Right lobe of liver (tissue), 6 donors: ENCODE measurements around the gene ATXN7. TPM values are rescaled to one million over a fixed set of nuclear protein-coding genes. Genes with fewer than 3 reads are reported as not detected.
A peak's percentile ranks its signal among the peaks of the same experiment; 100 is the strongest.

Experiments
- ATAC-seq, 4 donors: fragments of 200-7000 bp; cut with Tn5 transposase; one replicate each; pipeline ENCODE4 v1.9.1; 2020; ENCODE audit warnings: mild to moderate bottlenecking in 4 of 4, moderate library complexity in 4 of 4
- DNase-seq, 3 donors: peaks; one replicate each; pipeline ENCODE4 v3.0.0-alpha.2; 2020
- H3K27ac ChIP-seq, 3 donors: fragments of 200-600 bp; one replicate each; pipeline ENCODE4 v1.8.0; 2022
- H3K27me3 ChIP-seq, 2 donors: fragments of 200-600 bp; one replicate each; pipeline ENCODE4 v1.8.0; 2022
- H3K36me3 ChIP-seq, 4 donors: fragments of 200-600 bp; sonication (generic) in 1 of 4; one replicate each; pipeline versions ENCODE4 v1.5.1 to v1.8.0; 2017 to 2022; ENCODE audit warnings: control low read depth in 1 of 4
- H3K4me1 ChIP-seq, 4 donors: fragments of 200-600 bp; sonication (generic) in 1 of 4; one replicate each; pipeline versions ENCODE4 v1.5.1 to v1.8.0; 2017 to 2022; ENCODE audit warnings: control low read depth in 1 of 4
- H3K4me3 ChIP-seq, 3 donors: fragments of 200-600 bp; one replicate each; pipeline ENCODE4 v1.8.0; 2022
- H3K9me3 ChIP-seq, 4 donors: fragments of 200-600 bp; sonication (generic) in 1 of 4; one replicate each; pipeline versions ENCODE4 v1.5.1 to v1.8.0; 2017 to 2022; ENCODE audit warnings: control low read depth in 1 of 4
- CTCF ChIP-seq, 4 donors: fragments of 200-600 bp in 3 of 4; fragments of 450-650 bp in 1 of 4; IDR thresholded peaks; one replicate each; pipeline versions ENCODE4 v1.5.1 to v1.8.0; 2016 to 2022; ENCODE audit warnings: antibody characterized with exemption in 4 of 4, mild to moderate bottlenecking in 2 of 4
- POLR2A ChIP-seq: fragments of 450-650 bp; IDR thresholded peaks from one replicate; pipeline ENCODE4 v1.6.1; 2017; ENCODE audit warnings: antibody characterized with exemption, mild to moderate bottlenecking
- WGBS: methylation state at CpG from one replicate; pipeline ENCODE4 v1.1.6; 2018; ENCODE audit warnings: low coverage, low lambda C conversion rate; ENCODE audit not compliant: insufficient coverage; ENCODE audit errors: missing lambda C conversion rate; 5-methylcytosine and 5-hydroxymethylcytosine counted together
- intact Hi-C, 2 donors: fragments of 100-400 bp; cut with DNase I; formaldehyde crosslinking; loops; one replicate each; pipeline versions ENCODE4 v1.11.2 to v1.14.1; 2022
- total RNA-seq, 6 experiments: library from RNA; depleted of rRNA in 2 of 6; stranded (reverse); fragments of >200 nt in 2 of 6; fragmentation: NEBNext Ultra II Directional in 3 of 6; extraction: Animal tissue kit (Norgen Biotek cat#: 25700) in 3 of 6; gene quantifications; one replicate each; pipeline versions ENCODE4 v1.1.0 to v1.2.4, GENCODE V29; 2016 to 2023
- donor health status: DM: no; HTN: yes; CAD: no.
- donor health status: DM: no; HTN: no; CAD: no.
- donor health status: DM: no; HTN: no; CAD: no.
- donor health status: DM: no; HTN: yes; CAD: no.
- donor health status: DM: no; HTN: yes; CAD: no.

ATXN7 gene
- total RNA-seq, 6 experiments from 2014 or later: 14.6 to 18.6 (median 15.0) TPM

GRCh38 chr3:63857311-63857710 is 6.4 kb upstream of the ATXN7 start:
- intact Hi-C loops: no loop called here
- Histone ChIP-seq H3K4me1 (peaks cover 0 to under 1% (median 0%) of the 10 kb centered on the region in 4 donors), H3K4me3 (no peak overlapping the region), H3K27ac (no peak overlapping the region), H3K27me3 (no peaks in the 10 kb centered on the region), H3K36me3 (no peaks in the 10 kb centered on the region), H3K9me3 (no peaks in the 10 kb centered on the region)
- 89% methylated on average over 2 of the region's 2 CpGs for WGBS
- ATAC-seq: no peak
- no peak for DNase-seq
- TF ChIP-seq POLR2A: no peak
- no peak for TF ChIP-seq CTCF (IDR thresholded peaks at IDR 0.05)

GRCh38 chr3:63860776-63861175 is 2.9 kb upstream of the ATXN7 start:
- intact Hi-C loops: loop anchor here in 1 of 2 donors (10.0 kb wide), 1 partner anchor 134 kb away; no protein-coding TSS in a partner anchor

GRCh38 chr3:63861306-63861705 is 2.4 kb upstream of the ATXN7 start:
- intact Hi-C loops: loop anchor here in 1 of 2 donors (10.0 kb wide), 1 partner anchor 133 kb away; no protein-coding TSS in a partner anchor
- Histone ChIP-seq H3K36me3 (no peaks in the 10 kb centered on the region), H3K27me3 (no peaks in the 10 kb centered on the region), H3K27ac (no peak overlapping the region), H3K9me3 (no peaks in the 10 kb centered on the region), H3K4me1 (peaks cover 0 to 13% (median 3%) of the 10 kb centered on the region in 4 donors), H3K4me3 (no peak overlapping the region)
- no peak for ATAC-seq
- 82% methylated on average over 5 of the region's 5 CpGs for WGBS
- TF ChIP-seq POLR2A: no peak
- TF ChIP-seq CTCF (IDR thresholded peaks at IDR 0.05): no peak
- no peak for DNase-seq

More at GRCh38 chr3:63860776-63861175, 2.9 kb upstream of the ATXN7 start:
- no peak for TF ChIP-seq CTCF (IDR thresholded peaks at IDR 0.05)
- TF ChIP-seq POLR2A: no peak
- Histone ChIP-seq H3K4me3 (no peak overlapping the region), H3K36me3 (no peaks in the 10 kb centered on the region), H3K9me3 (no peaks in the 10 kb centered on the region), H3K27me3 (no peaks in the 10 kb centered on the region), H3K27ac (no peak overlapping the region), H3K4me1 (peaks cover 0 to 13% (median 3%) of the 10 kb centered on the region in 4 donors)
- DNase-seq (no peak), ATAC-seq (no peak)
- WGBS: 85% methylated on average over 3 of the region's 3 CpGs

- Histone ChIP-seq H3K4me3 (peak overlapping the region; percentile 81 to 95 (median 84)), H3K27ac (peak overlapping the region in 1 of 3 donors; percentile 87), H3K36me3 (no peaks in the 10 kb centered on the region), H3K27me3 (no peaks in the 10 kb centered on the region), H3K4me1 (peaks cover 0 to 13% (median 3%) of the 10 kb centered on the region in 4 donors), H3K9me3 (no peaks in the 10 kb centered on the region)
- intact Hi-C loops: loop anchor here in 1 of 2 donors (10.0 kb wide), 1 partner anchor 132 kb away; no protein-coding TSS in a partner anchor
- TF ChIP-seq CTCF (IDR thresholded peaks at IDR 0.05): no peak
- TF ChIP-seq POLR2A: no peak
- WGBS: 16% methylated on average over 5 of the region's 5 CpGs
- DNase-seq: no peak
- ATAC-seq: no peak
Measured at GRCh38 chr3:63862804-63863149, 890 bp upstream of the ATXN7 start.
